Common myeloid progenitor, CD34-positive (primary cell): ENCODE measurements around the gene JHY.

Experiments used
- CTCF ChIA-PET: fragments of 350-600 bp; sonication (Branson Sonifier 250); formaldehyde crosslinking; loops from one replicate; lab custom pipeline; 2021; ENCODE audit warnings: antibody characterized with exemption; lab: Charles Lee
- POLR2A ChIA-PET: fragments of 350-600 bp; sonication (Branson Sonifier 250); formaldehyde crosslinking; loops from one replicate; lab custom pipeline; 2021; ENCODE audit warnings: antibody characterized with exemption; lab: Charles Lee
- DNase-seq, 3 donors: peaks; one replicate each; pipeline versions ENCODE4 v3.0.0 to v3.0.0-alpha.2; 2013
- H3K27ac ChIP-seq, 2 experiments: 1 replicate in 1 of 2; 2 replicates in 1 of 2; pipeline ENCODE4 v1.7.0; 2013; ENCODE audit warnings: inconsistent platforms in 2 of 2, low read length in 2 of 2, mild to moderate bottlenecking in 2 of 2, low read depth in 1 of 2, moderate library complexity in 1 of 2; ENCODE audit not compliant: severe bottlenecking in 2 of 2, insufficient read depth in 1 of 2, poor library complexity in 1 of 2
- H3K27me3 ChIP-seq, 5 experiments: replicated peaks in 2 of 5; 1 replicate in 3 of 5; 2 replicates in 2 of 5; pipeline versions ENCODE4 v1.6.1 to v1.7.0; 2013; ENCODE audit warnings: low read length in 4 of 5, mild to moderate bottlenecking in 2 of 5, moderate library complexity in 2 of 5, inconsistent platforms in 1 of 5; ENCODE audit not compliant: insufficient read depth in 5 of 5, control insufficient read depth in 4 of 5
- H3K36me3 ChIP-seq, 4 experiments: 1 replicate in 2 of 4; 2 replicates in 2 of 4; pipeline versions ENCODE4 v1.6.1 to v1.7.0; 2013; ENCODE audit warnings: low read length in 3 of 4, control low read depth in 1 of 4, mild to moderate bottlenecking in 1 of 4; ENCODE audit not compliant: control insufficient read depth in 4 of 4, insufficient read depth in 4 of 4
- H3K4me1 ChIP-seq, 4 experiments: 1 replicate in 3 of 4; 2 replicates in 1 of 4; pipeline versions ENCODE4 v1.6.1 to v1.7.1; 2013; ENCODE audit warnings: low read length in 3 of 4, mild to moderate bottlenecking in 3 of 4, control low read depth in 1 of 4, inconsistent platforms in 1 of 4, moderate library complexity in 1 of 4; ENCODE audit not compliant: control insufficient read depth in 4 of 4, insufficient read depth in 4 of 4; ENCODE audit errors: control extremely low read depth in 1 of 4
- H3K4me3 ChIP-seq, 7 experiments: 1 replicate in 4 of 7; 2 replicates in 3 of 7; pipeline versions ENCODE4 v1.5.1 to v1.7.0; 2013; ENCODE audit warnings: mild to moderate bottlenecking in 7 of 7, low read length in 6 of 7, moderate library complexity in 6 of 7, inconsistent platforms in 2 of 7, low read depth in 2 of 7, control low read depth in 1 of 7; ENCODE audit not compliant: insufficient read depth in 4 of 7, control insufficient read depth in 1 of 7; ENCODE audit errors: extremely low read depth in 1 of 7
- H3K9me3 ChIP-seq, 5 experiments: 1 replicate in 4 of 5; 2 replicates in 1 of 5; pipeline versions ENCODE4 v1.6.1 to v1.7.1; 2013; ENCODE audit warnings: low read length in 4 of 5, mild to moderate bottlenecking in 2 of 5, inconsistent platforms in 1 of 5, low read depth in 1 of 5, moderate library complexity in 1 of 5; ENCODE audit not compliant: control insufficient read depth in 4 of 5, insufficient read depth in 2 of 5; ENCODE audit errors: control extremely low read depth in 1 of 5
- WGBS: methylation state at CpG from one replicate; pipeline ENCODE4 v1.1.5; 2013; ENCODE audit not compliant: insufficient coverage; 5-methylcytosine and 5-hydroxymethylcytosine counted together

The JHY gene

DNA sequence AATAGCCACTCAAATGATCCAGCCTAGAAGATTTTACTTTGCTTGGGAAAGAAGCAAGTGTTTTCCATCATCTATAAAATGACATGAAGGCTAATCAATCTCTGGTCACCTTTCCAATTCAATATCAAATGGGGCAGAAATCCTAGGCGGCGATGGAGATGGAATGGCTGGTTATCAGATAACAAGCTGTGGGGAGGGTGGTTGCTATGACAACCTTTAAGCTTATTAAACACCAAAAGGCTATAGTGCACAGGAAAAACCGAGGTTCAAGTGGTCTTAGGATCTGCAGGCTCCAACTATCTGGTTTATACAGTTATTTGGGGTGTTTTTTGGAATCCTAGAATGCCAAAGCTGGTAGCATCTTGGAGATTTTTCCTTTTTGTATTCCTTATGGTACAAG lies 113.0 kb downstream of the JHY start:
- Histone ChIP-seq H3K27ac (no peak overlapping the region), H3K9me3 (no peaks in the 10 kb centered on the region), H3K4me3 (no peak overlapping the region), H3K27me3 (peaks cover 7 to 50% (median 11%) of the 10 kb centered on the region in 5 experiments), H3K36me3 (no peaks in the 10 kb centered on the region), H3K4me1 (no peaks in the 10 kb centered on the region)
- 33% methylated on average over 1 of the region's 3 CpGs for WGBS
- CTCF ChIA-PET = interaction anchor here (1.1 kb wide), 1 partner anchor 12 kb away, joined by 3 read pairs; no protein-coding TSS in a partner anchor
- DNase-seq = no peak
- POLR2A ChIA-PET = no interaction called here

GRCh38 chr11:122998727-122999366 lies 116.3 kb downstream of the JHY start:
- H3K27ac ChIP-seq = no peak overlapping the region
- no peaks in the 10 kb centered on the region for H3K9me3 ChIP-seq
- ChIA-PET CTCF (no interaction called here), POLR2A (no interaction called here)
- DNase-seq = no peak
- H3K36me3 ChIP-seq = no peaks in the 10 kb centered on the region
- no peak overlapping the region for H3K4me3 ChIP-seq
- H3K4me1 ChIP-seq = no peaks in the 10 kb centered on the region
- H3K27me3 ChIP-seq = peaks cover 7 to 41% (median 11%) of the 10 kb centered on the region in 5 experiments
- 52% methylated on average over 14 of the region's 14 CpGs for WGBS

- 100% methylated on average over 3 of the region's 5 CpGs for WGBS
- Histone ChIP-seq H3K4me1 (no peaks in the 10 kb centered on the region), H3K27ac (no peak overlapping the region), H3K36me3 (no peaks in the 10 kb centered on the region), H3K4me3 (no peak overlapping the region), H3K27me3 (peaks cover 4 to 27% (median 12%) of the 10 kb centered on the region in 5 experiments), H3K9me3 (no peaks in the 10 kb centered on the region)
- ChIA-PET POLR2A (no interaction called here), CTCF (no interaction called here)
- no peak for DNase-seq
Measured at GRCh38 chr11:123000721-123001120, 118.2 kb downstream of the JHY start.

DNA sequence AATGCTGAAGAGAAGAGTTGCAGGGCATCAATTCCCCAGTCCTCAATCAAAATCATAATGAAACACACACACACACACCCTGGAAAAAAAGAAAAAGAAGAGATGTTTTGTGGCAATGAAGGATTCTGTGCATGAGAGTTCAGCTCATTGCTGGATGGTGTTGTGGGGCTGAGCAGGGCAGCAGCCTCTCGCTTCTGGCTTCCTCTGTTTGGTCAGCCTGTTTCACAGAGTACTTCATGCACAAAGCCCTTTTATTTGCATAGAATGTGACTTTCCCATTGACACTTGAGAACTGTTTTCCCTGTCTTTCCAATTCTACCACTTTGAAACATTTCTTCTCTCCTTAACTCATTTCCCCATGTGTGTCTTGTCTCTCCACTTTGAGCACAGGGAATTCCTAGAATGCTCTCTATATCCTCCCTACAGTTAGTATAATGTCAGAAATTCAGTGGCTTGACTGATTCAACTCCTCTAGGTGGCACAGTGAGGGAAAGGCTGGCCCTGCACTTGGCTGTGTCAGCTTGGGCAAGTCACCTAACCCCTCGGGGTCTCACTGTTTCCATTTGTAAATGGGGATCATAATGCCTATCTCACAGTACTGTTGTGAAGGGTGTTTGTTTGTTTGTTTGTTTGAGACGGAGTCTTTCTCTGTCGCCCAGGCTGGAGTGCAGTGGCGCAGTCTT lies 124.4 kb downstream of the JHY start:
- Histone ChIP-seq H3K27ac (no peak overlapping the region), H3K9me3 (no peaks in the 10 kb centered on the region), H3K36me3 (no peaks in the 10 kb centered on the region), H3K4me1 (no peaks in the 10 kb centered on the region), H3K27me3 (peaks cover 0 to 8% (median 0%) of the 10 kb centered on the region in 5 experiments), H3K4me3 (no peak overlapping the region)
- ChIA-PET POLR2A (no interaction called here), CTCF (no interaction called here)
- DNase-seq = no peak
- WGBS = 84% methylated on average over 3 of the region's 5 CpGs
